HepG2 (cell line): Measurements from ENCODE around the gene SEC14L5. TPM values are rescaled to one million over a fixed set of nuclear protein-coding genes. Genes with fewer than 3 reads are reported as not detected.

Experiments
- BRCA1 ChIP-seq: sonication (generic); formaldehyde crosslinking; IDR thresholded peaks from 2 replicates; pipeline ENCODE4 v1.4.0; 2020; ENCODE audit warnings: missing genetic modification reagents
- DRAP1 ChIP-seq: IDR thresholded peaks from 2 replicates; pipeline ENCODE4 v1.6.1; 2016; ENCODE audit warnings: missing genetic modification reagents, missing compliant biosample characterization
- ERF ChIP-seq: IDR thresholded peaks from 2 replicates; pipeline ENCODE4 v1.6.1; 2018; ENCODE audit warnings: missing biosample characterization, missing genetic modification reagents
- FOXO4 ChIP-seq: sonication (generic); formaldehyde crosslinking; conservative IDR thresholded peaks from 2 replicates; pipeline ENCODE4 v1.8.1; 2023; ENCODE audit warnings: missing genetic modification reagents
- KMT2A ChIP-seq: sonication (generic); formaldehyde crosslinking; IDR thresholded peaks from 2 replicates; pipeline ENCODE4 v1.4.0; 2020; ENCODE audit warnings: missing genetic modification reagents
- LRRFIP1 ChIP-seq: sonication (generic); formaldehyde crosslinking; conservative IDR thresholded peaks from 2 replicates; pipeline ENCODE4 v1.4.0; 2020; ENCODE audit warnings: missing genetic modification reagents
- MTA1 ChIP-seq: sonication (generic); formaldehyde crosslinking; IDR thresholded peaks from 2 replicates; pipeline ENCODE4 v1.4.0; 2020; ENCODE audit warnings: missing genetic modification reagents, mild to moderate bottlenecking, borderline replicate concordance
- PCBP1 ChIP-seq: fragments of 200-400 bp; formaldehyde crosslinking; IDR thresholded peaks from 2 replicates; pipeline ENCODE4 v1.6.1; 2017; ENCODE audit warnings: mild to moderate bottlenecking, low read depth, low read length, borderline replicate concordance
- POGZ ChIP-seq: sonication (generic); formaldehyde crosslinking; IDR thresholded peaks from 2 replicates; pipeline ENCODE4 v1.4.0; 2020; ENCODE audit warnings: mild to moderate bottlenecking, missing genetic modification reagents
- RELA ChIP-seq: sonication (generic); formaldehyde crosslinking; IDR thresholded peaks from 2 replicates; pipeline ENCODE4 v1.4.0; 2020; ENCODE audit warnings: missing genetic modification reagents
- RFX3 ChIP-seq: IDR thresholded peaks from 2 replicates; pipeline ENCODE4 v1.6.1; 2016; ENCODE audit warnings: missing biosample characterization, missing genetic modification reagents
- SALL2 ChIP-seq: sonication (generic); formaldehyde crosslinking; IDR thresholded peaks from 2 replicates; pipeline ENCODE4 v1.8.1; 2023; ENCODE audit warnings: mild to moderate bottlenecking, missing genetic modification reagents, inconsistent platforms
- TCF7 ChIP-seq: sonication (generic); IDR thresholded peaks from 2 replicates; pipeline ENCODE4 v1.6.1; 2016; ENCODE audit warnings: antibody characterized with exemption, low read depth
- THAP8 ChIP-seq: sonication (generic); formaldehyde crosslinking; IDR thresholded peaks from 2 replicates; pipeline ENCODE4 v1.5.1; 2020; ENCODE audit warnings: missing genetic modification reagents, mild to moderate bottlenecking, borderline replicate concordance
- ZBTB49 ChIP-seq: sonication (generic); formaldehyde crosslinking; IDR thresholded peaks from 2 replicates; pipeline ENCODE4 v1.4.0; 2020; ENCODE audit warnings: missing genetic modification reagents, borderline replicate concordance
- ZNF121 ChIP-seq: sonication (generic); formaldehyde crosslinking; IDR thresholded peaks from 2 replicates; pipeline ENCODE4 v1.5.0; 2020; ENCODE audit warnings: mild to moderate bottlenecking, missing genetic modification reagents
- ZNF124 ChIP-seq: sonication (generic); formaldehyde crosslinking; IDR thresholded peaks from 2 replicates; pipeline ENCODE4 v1.4.0; 2020; ENCODE audit warnings: missing genetic modification reagents
- ZNF432 ChIP-seq: sonication (generic); formaldehyde crosslinking; IDR thresholded peaks from 2 replicates; pipeline ENCODE4 v1.5.0; 2020; ENCODE audit warnings: missing genetic modification reagents, mild to moderate bottlenecking, borderline replicate concordance
- ZNF652 ChIP-seq: IDR thresholded peaks from 2 replicates; pipeline ENCODE4 v1.6.1; 2016; ENCODE audit warnings: low read depth, borderline replicate concordance
- ZNF670 ChIP-seq: sonication (generic); formaldehyde crosslinking; IDR thresholded peaks from 2 replicates; pipeline ENCODE4 v1.8.0; 2022; ENCODE audit warnings: mild to moderate bottlenecking, missing genetic modification reagents, borderline replicate concordance
- polyA plus RNA-seq, 8 experiments: library from polyadenylated mRNA; depleted of rRNA in 3 of 8; stranded (reverse) in 7 of 8; unstranded in 1 of 8; fragments of >200 nt; fragmentation: Illumina TruSeq in 4 of 8; extraction: Trizol in 4 of 8; gene quantifications; 2 replicates each; pipeline versions ENCODE4 v1.2.1 to v1.2.3, GENCODE V29; 2011 to 2016; ENCODE audit warnings: low read depth in 4 of 8, missing spikeins in 1 of 8, mixed read lengths in 1 of 8; ENCODE audit not compliant: insufficient read depth in 1 of 8
- total RNA-seq, 5 experiments: library from RNA; depleted of rRNA; stranded (reverse); fragments of >200 nt; fragmentation: Illumina TruSeq; extraction: Trizol; gene quantifications; 2 replicates each; pipeline ENCODE4 v1.2.3, GENCODE V29; 2016; ENCODE audit warnings: low read depth in 1 of 5

The SEC14L5 gene
- total and polyA plus RNA-seq, 2 of the 13 experiments (the other 11 are each of a cell fraction or from before 2014, with no cell fraction given) = 0.40 to 0.42 TPM

- TF ChIP-seq POGZ (CRISPR knock-in tag) (peak; percentile 57), RELA (CRISPR knock-in tag) (no peak; the same call in 1 of the 2 replicates), FOXO4 (no peak), RFX3 (CRISPR knock-in tag) (peak; percentile 26; the same call in 1 of the 2 replicates), DRAP1 (peak; percentile 58; the same call in 1 of the 2 replicates), THAP8 (CRISPR knock-in tag) (peak; percentile 82; the same call in 1 of the 2 replicates), LRRFIP1 (CRISPR knock-in tag) (no peak), BRCA1 (CRISPR knock-in tag) (peak; percentile 95), TCF7 (no peak), ZNF652 (CRISPR knock-in tag) (no peak), ERF (CRISPR knock-in tag) (peak; percentile 93), ZBTB49 (0 out of 2 replicates have a peak, but pooled peaks have one; percentile 55), ZNF124 (peak; percentile 95), PCBP1 (peak; percentile 95; the same call in 1 of the 2 replicates), KMT2A (CRISPR knock-in tag) (peak; percentile 98), ZNF432 (0 out of 2 replicates have a peak, but pooled peaks have one; percentile 61), ZNF670 (CRISPR knock-in tag) (peak; percentile 22; the same call in 1 of the 2 replicates), SALL2 (CRISPR knock-in tag) (peak; percentile 96), ZNF121 (CRISPR knock-in tag) (peak; percentile 76), MTA1 (peak; percentile 96; the same call in 1 of the 2 replicates)
Observed at GRCh38 chr16:5033256-5034166, 75.4 kb downstream of the SEC14L5 start, which contains the start of gene NAGPA (continued).
